ENCODE results near the gene FOXJ3.

DNA sequence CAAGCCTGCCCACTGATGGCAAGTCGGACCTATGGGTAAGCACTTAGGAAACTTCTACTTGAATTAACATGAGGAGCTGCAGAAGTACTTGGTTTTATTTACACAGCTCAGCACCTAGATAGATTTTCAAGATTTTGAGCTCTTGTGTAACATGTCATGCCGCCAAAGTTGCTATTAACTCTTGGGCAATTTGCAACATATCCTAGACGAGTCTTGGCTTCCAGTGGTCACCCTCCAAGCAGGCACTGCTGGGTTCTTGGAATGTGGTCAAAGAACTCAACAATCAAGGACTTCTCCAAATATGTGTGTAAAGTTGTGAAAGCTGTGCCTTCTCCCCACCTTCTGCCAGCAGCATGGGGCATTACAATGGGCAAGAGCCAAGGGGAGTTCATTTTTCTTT, 199.6 kb downstream of the FOXJ3 start:
- TF ChIP-seq SMC3 (IDR thresholded peaks at IDR 0.05; ENCODE audit: low read depth, low read length) (no peak), MAFK (IDR thresholded peaks at IDR 0.05; ENCODE audit: low read depth, low read length) (no peak), CEBPB (IDR thresholded peaks at IDR 0.05; ENCODE audit: low read depth, low read length) (no peak), POLR2A (IDR thresholded peaks at IDR 0.05; ENCODE audit: low read depth, low read length) (no peak), CHD1 (IDR thresholded peaks at IDR 0.05; ENCODE audit: low read depth, low read length) (no peak), RFX5 (IDR thresholded peaks at IDR 0.05; ENCODE audit: low read depth, low read length) (no peak), FOS (IDR thresholded peaks at IDR 0.05; ENCODE audit: low read depth, low read length) (no peak), MAZ (IDR thresholded peaks at IDR 0.05; ENCODE audit: borderline replicate concordance, low read depth, low read length) (no peak), MXI1 (IDR thresholded peaks at IDR 0.05; ENCODE audit: borderline replicate concordance, low read depth, low read length) (no peak), NFE2L2 (IDR thresholded peaks at IDR 0.05; ENCODE audit: low read depth, low read length) (no peak), RCOR1 (IDR thresholded peaks at IDR 0.05; ENCODE audit: insufficient replicate concordance, low read length) (no peak)
- TF ChIP-seq, protein P1, sequence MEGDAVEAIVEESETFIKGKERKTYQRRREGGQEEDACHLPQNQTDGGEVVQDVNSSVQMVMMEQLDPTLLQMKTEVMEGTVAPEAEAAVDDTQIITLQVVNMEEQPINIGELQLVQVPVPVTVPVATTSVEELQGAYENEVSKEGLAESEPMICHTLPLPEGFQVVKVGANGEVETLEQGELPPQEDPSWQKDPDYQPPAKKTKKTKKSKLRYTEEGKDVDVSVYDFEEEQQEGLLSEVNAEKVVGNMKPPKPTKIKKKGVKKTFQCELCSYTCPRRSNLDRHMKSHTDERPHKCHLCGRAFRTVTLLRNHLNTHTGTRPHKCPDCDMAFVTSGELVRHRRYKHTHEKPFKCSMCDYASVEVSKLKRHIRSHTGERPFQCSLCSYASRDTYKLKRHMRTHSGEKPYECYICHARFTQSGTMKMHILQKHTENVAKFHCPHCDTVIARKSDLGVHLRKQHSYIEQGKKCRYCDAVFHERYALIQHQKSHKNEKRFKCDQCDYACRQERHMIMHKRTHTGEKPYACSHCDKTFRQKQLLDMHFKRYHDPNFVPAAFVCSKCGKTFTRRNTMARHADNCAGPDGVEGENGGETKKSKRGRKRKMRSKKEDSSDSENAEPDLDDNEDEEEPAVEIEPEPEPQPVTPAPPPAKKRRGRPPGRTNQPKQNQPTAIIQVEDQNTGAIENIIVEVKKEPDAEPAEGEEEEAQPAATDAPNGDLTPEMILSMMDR (conservative IDR thresholded peaks at IDR 0.05; ENCODE audit: low read depth, low read length), result no peak

Measured in IMR-90 (cell line).